K562 (cell line): ENCODE data around the gene CISD2. TPM values are rescaled to one million over a fixed set of nuclear protein-coding genes. Genes with fewer than 3 reads are reported as not detected.
"Not testable (repeated sequence)": the region's sequence is repeated elsewhere in the genome, so short reads cannot be mapped to it uniquely, and the experiment has no call there.

Experiments
- ATAC-seq: fragments of 200-7000 bp; cut with Tn5 transposase; 3 replicates; pipeline ENCODE4 v1.9.1; 2020; ENCODE audit warnings: moderate library complexity
- BruUV-seq: library from RNA; stranded (reverse); fragments of 400-500 nt; replicated peaks from 2 replicates; lab custom pipeline; 2021; lab: Mats Ljungman, UMichigan
- CTCF ChIA-PET: fragments of 300-600 bp; formaldehyde crosslinking; extraction: SDS; loops from one replicate; lab custom pipeline; 2021; ENCODE audit warnings: low intra/inter-chr PET ratio; lab: Yijun Ruan, JAX
- POLR2A ChIA-PET: fragments of 300-600, 350-650 bp; sonication (Branson Sonifier 250); formaldehyde crosslinking; extraction: SDS; loops from one replicate; lab custom pipeline; 2021; ENCODE audit warnings: antibody characterized with exemption, inconsistent platforms; lab: Yijun Ruan, JAX
- DNase-seq, 4 experiments: peaks; one replicate each; pipeline versions ENCODE4 v3.0.0 to v3.0.0-alpha.2; 2011 to 2018; ENCODE audit warnings: low spot score in 3 of 4, mixed read lengths in 3 of 4; ENCODE audit errors: extremely low read depth in 1 of 4
- FAIRE-seq: peaks from 2 replicates; lab custom pipeline; 2011; peaks lifted over from hg19 to GRCh38; lab: Jason Lieb, UNC
- H2AFZ ChIP-seq: 2 replicates; pipeline ENCODE4 v1.6.0; 2011; ENCODE audit warnings: low read depth, low read length, control low read depth, inconsistent platforms
- H3K27ac ChIP-seq: fragments of 200-600 bp; 3 replicates; pipeline ENCODE4 v1.8.0; 2011; ENCODE audit warnings: low read depth, mild to moderate bottlenecking, control low read depth, inconsistent platforms, low read length, moderate library complexity, mixed read lengths; ENCODE audit errors: extremely low read depth
- H3K27me3 ChIP-seq, 2 experiments: fragments of 300-600 bp in 1 of 2; 2 replicates in 1 of 2; 3 replicates in 1 of 2; pipeline versions ENCODE4 v1.6.0 to v1.8.0; 2011; ENCODE audit warnings: inconsistent platforms in 2 of 2, low read length in 2 of 2, mild to moderate bottlenecking in 1 of 2, mixed read lengths in 1 of 2, moderate library complexity in 1 of 2; ENCODE audit not compliant: control insufficient read depth in 2 of 2, insufficient read depth in 2 of 2
- H3K36me3 ChIP-seq: fragments of 300-600 bp; 3 replicates; pipeline ENCODE4 v1.8.0; 2011; ENCODE audit warnings: mild to moderate bottlenecking, low read length, inconsistent platforms; ENCODE audit not compliant: control insufficient read depth, insufficient read depth
- H3K4me1 ChIP-seq, 2 experiments: fragments of 200-600 bp in 1 of 2; replicated peaks in 1 of 2; 2 replicates in 1 of 2; 3 replicates in 1 of 2; pipeline versions ENCODE4 v1.5.1 to v1.8.0; 2011; ENCODE audit warnings: inconsistent platforms in 2 of 2, low read length in 2 of 2, mild to moderate bottlenecking in 1 of 2, mixed read lengths in 1 of 2, moderate library complexity in 1 of 2; ENCODE audit not compliant: control insufficient read depth in 2 of 2, insufficient read depth in 2 of 2
- H3K4me2 ChIP-seq: 2 replicates; pipeline ENCODE4 v1.6.1; 2011; ENCODE audit warnings: low read length, control low read depth, inconsistent platforms, mixed read lengths; ENCODE audit not compliant: insufficient read depth
- H3K4me3 ChIP-seq: fragments of 200-600 bp; sonication (generic), shearing (Covaris generic); 2 replicates; pipeline ENCODE4 v1.5.1; 2016; ENCODE audit warnings: control low read depth, inconsistent platforms
- H3K79me2 ChIP-seq: fragments of 200-600 bp; 3 replicates; pipeline ENCODE4 v1.8.0; 2011; ENCODE audit warnings: low read length, inconsistent platforms; ENCODE audit not compliant: control insufficient read depth, insufficient read depth
- H3K9ac ChIP-seq, 2 experiments: 2 replicates each; pipeline versions ENCODE4 v1.6.0 to v1.6.1; 2011; ENCODE audit warnings: low read depth in 2 of 2, low read length in 2 of 2, control low read depth in 1 of 2, inconsistent platforms in 1 of 2, mild to moderate bottlenecking in 1 of 2, mixed read lengths in 1 of 2; ENCODE audit not compliant: insufficient read depth in 1 of 2
- H3K9me1 ChIP-seq: one replicate; pipeline ENCODE4 v1.6.0; 2011; ENCODE audit warnings: inconsistent platforms, mild to moderate bottlenecking, low read length, moderate library complexity; ENCODE audit not compliant: control insufficient read depth, insufficient read depth
- H3K9me3 ChIP-seq: replicated peaks from 2 replicates; pipeline ENCODE4 v1.5.1; 2011; ENCODE audit warnings: low read depth, low read length, inconsistent platforms; ENCODE audit not compliant: control insufficient read depth, insufficient read depth
- H4K20me1 ChIP-seq: replicated peaks from 2 replicates; pipeline ENCODE4 v1.6.1; 2011; ENCODE audit warnings: low read length, inconsistent platforms, mixed read lengths; ENCODE audit not compliant: control insufficient read depth, insufficient read depth
- EP300 ChIP-seq: IDR thresholded peaks from 2 replicates; pipeline ENCODE4 v1.6.1; 2012; ENCODE audit warnings: low read length, improper control_type of control experiment
- IFI16 ChIP-seq: fragments of 250-450 bp; sonication (Bioruptor Pico); IDR thresholded peaks from 2 replicates; pipeline ENCODE4 v2.1.2; 2022; ENCODE audit warnings: mild to moderate bottlenecking, inconsistent platforms
- MBD1 ChIP-seq: fragments of 250-450 bp; sonication (Bioruptor Pico); IDR thresholded peaks from 2 replicates; pipeline ENCODE4 v1.8.0; 2022; ENCODE audit warnings: inconsistent platforms
- MED1 ChIP-seq: sonication (generic); formaldehyde crosslinking; IDR thresholded peaks from 2 replicates; pipeline ENCODE4 v1.8.1; 2023; ENCODE audit warnings: missing genetic modification reagents, borderline replicate concordance
- MTA1 ChIP-seq: fragments of 450-650 bp; IDR thresholded peaks from 2 replicates; pipeline ENCODE4 v1.6.1; 2017; ENCODE audit warnings: borderline replicate concordance
- NFE2 ChIP-seq: IDR thresholded peaks from 2 replicates; pipeline ENCODE4 v1.6.1; 2014; ENCODE audit warnings: antibody characterized with exemption, low read depth
- NFXL1 ChIP-seq: fragments of 450-650 bp; formaldehyde crosslinking; IDR thresholded peaks from 2 replicates; pipeline ENCODE4 v1.4.0; 2021; ENCODE audit warnings: mild to moderate bottlenecking
- ZEB2 ChIP-seq: fragments of 450-650 bp; IDR thresholded peaks from 2 replicates; pipeline ENCODE4 v1.6.1; 2016
- ZNF274 ChIP-seq: IDR thresholded peaks from 2 replicates; pipeline ENCODE4 v1.6.1; 2011; ENCODE audit warnings: low read depth, mild to moderate bottlenecking, low read length, moderate library complexity, borderline replicate concordance
- ZNF41 ChIP-seq: fragments of 250-450 bp; sonication (Bioruptor Pico); conservative IDR thresholded peaks from 2 replicates; pipeline ENCODE4 v1.4.0; 2020; ENCODE audit warnings: mild to moderate bottlenecking
- ZNF551 ChIP-seq: fragments of 250-450 bp; sonication (Bioruptor Pico); IDR thresholded peaks from 2 replicates; pipeline ENCODE4 v1.5.0; 2021; ENCODE audit warnings: mild to moderate bottlenecking, moderate library complexity
- ZNF586 ChIP-seq: fragments of 450-650 bp; formaldehyde crosslinking; conservative IDR thresholded peaks from 2 replicates; pipeline ENCODE4 v1.4.0; 2020; ENCODE audit warnings: mild to moderate bottlenecking, moderate library complexity
- ZNF764 ChIP-seq: fragments of 250-450 bp; sonication (Bioruptor Pico); IDR thresholded peaks from 2 replicates; pipeline ENCODE4 v1.4.0; 2020; ENCODE audit warnings: low read depth, mild to moderate bottlenecking, moderate library complexity
- WGBS: fragments of 100-300 bp; shearing (Covaris generic); methylation state at CpG from one replicate; pipeline ENCODE4 v1.1.6; 2016; ENCODE audit warnings: low coverage, mixed read lengths; ENCODE audit not compliant: insufficient coverage; ENCODE audit errors: missing lambda C conversion rate; 5-methylcytosine and 5-hydroxymethylcytosine counted together
- in situ Hi-C: fragments of 300-500 bp; cut with MboI; formaldehyde crosslinking; loops from 4 replicates; pipeline ENCODE4 v1.15.0; 2018; ENCODE audit warnings: inconsistent platforms, mixed read lengths
- intact Hi-C: fragments of 100-400 bp; cut with micrococcal nuclease; formaldehyde crosslinking; loops from 2 replicates; pipeline ENCODE4 v1.14.2; 2022
- polyA plus RNA-seq, 8 experiments: library from polyadenylated mRNA; depleted of rRNA in 4 of 8; stranded (reverse) in 5 of 8; unstranded in 3 of 8; fragments of >200 nt; fragmentation: Nextera tagmentation in 2 of 8; fragmentation: Illumina TruSeq in 1 of 8; extraction: Ambion mirVana in 2 of 8; extraction: Trizol in 1 of 8; gene quantifications; 2 replicates each; pipeline versions ENCODE4 v1.2.1 to v1.2.3, GENCODE V29; 2011 to 2014; ENCODE audit warnings: inconsistent platforms in 1 of 8, missing spikeins in 1 of 8
- total RNA-seq, 7 experiments: library from RNA; depleted of rRNA in 6 of 7; stranded (reverse); fragments of >200 nt in 6 of 7; fragmentation: Illumina TruSeq in 2 of 7; extraction: Trizol in 2 of 7; gene quantifications; 2 replicates each; pipeline versions ENCODE4 v1.2.1 to v1.2.3, GENCODE V29; 2011 to 2021; ENCODE audit warnings: low replicate concordance in 1 of 7
- TF ChIP-seq, protein P1 (sequence below): fragments of 450-650 bp; formaldehyde crosslinking; conservative IDR thresholded peaks from 2 replicates; pipeline ENCODE4 v1.4.0; 2022; ENCODE audit warnings: mild to moderate bottlenecking, missing genetic modification characterization

Gene CISD2
- total and polyA plus RNA-seq, 9 of the 15 experiments (the other 6 are each of a cell fraction or from before 2014, with no cell fraction given), result 37.8 to 91.4 (median 59.8) TPM

DNA sequence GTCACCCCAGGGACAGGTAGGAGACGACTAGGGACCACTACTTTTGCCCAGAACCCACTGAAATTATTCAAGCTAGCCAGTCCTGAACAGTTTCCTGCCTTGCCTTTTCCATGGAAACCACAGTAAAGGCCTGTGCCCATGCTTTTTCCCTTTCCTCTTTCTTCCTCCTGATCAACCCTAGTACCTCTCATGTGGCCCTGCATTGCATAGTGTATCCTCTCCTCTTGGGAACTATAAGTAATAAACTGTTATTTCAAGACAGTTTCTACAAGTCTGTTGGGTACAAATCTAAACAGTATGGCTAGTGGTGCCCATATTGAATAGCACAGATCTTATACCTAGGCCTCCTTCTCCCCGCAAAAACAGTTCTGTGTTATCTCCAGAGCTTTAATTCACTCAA lies 14.5 kb downstream of the CISD2 start:
- Histone ChIP-seq H3K4me1 (peaks cover 0 to 12% of the 10 kb centered on the region in 2 experiments; a peak in 3 of 5 replicates), H4K20me1 (0 out of 2 replicates have a peak, but pooled peaks cover 4% of the 10 kb centered on the region), H3K9me3 (no peaks in the 10 kb centered on the region), H3K79me2 (peaks cover 42% of the 10 kb centered on the region), H3K27me3 (no peaks in the 10 kb centered on the region), H3K4me2 (no peak overlapping the region), H3K27ac (peak overlapping the region; percentile 31; the same call in 1 of the 3 replicates), H2AFZ (no peak overlapping the region), H3K4me3 (no peak overlapping the region), H3K36me3 (peaks cover 22% of the 10 kb centered on the region), H3K9ac (no peak overlapping the region), H3K9me1 (no peaks in the 10 kb centered on the region)
- intact Hi-C loops (no loop called here), in situ Hi-C loops (no loop called here)
- ChIA-PET POLR2A (interaction anchor here (0.8 to 1.3 kb wide), 3 partner anchors 11 to 74 kb away, joined by 3 to 5 read pairs (median 4); partner anchors contain the start of gene UBE2D3), CTCF (no interaction called here)
- no peak for TF ChIP-seq ZEB2
- TF ChIP-seq ZNF586 (CRISPR knock-in tag), result no peak
- no peak for TF ChIP-seq ZNF764 (CRISPR knock-in tag)
- no peak for TF ChIP-seq MTA1
- no peak for TF ChIP-seq NFXL1
- TF ChIP-seq NFE2, result no peak
- no peak for TF ChIP-seq ZNF551 (CRISPR knock-in tag)
- TF ChIP-seq MBD1 (CRISPR knock-in tag), result no peak
- no peak for TF ChIP-seq MED1
- TF ChIP-seq, protein P1, sequence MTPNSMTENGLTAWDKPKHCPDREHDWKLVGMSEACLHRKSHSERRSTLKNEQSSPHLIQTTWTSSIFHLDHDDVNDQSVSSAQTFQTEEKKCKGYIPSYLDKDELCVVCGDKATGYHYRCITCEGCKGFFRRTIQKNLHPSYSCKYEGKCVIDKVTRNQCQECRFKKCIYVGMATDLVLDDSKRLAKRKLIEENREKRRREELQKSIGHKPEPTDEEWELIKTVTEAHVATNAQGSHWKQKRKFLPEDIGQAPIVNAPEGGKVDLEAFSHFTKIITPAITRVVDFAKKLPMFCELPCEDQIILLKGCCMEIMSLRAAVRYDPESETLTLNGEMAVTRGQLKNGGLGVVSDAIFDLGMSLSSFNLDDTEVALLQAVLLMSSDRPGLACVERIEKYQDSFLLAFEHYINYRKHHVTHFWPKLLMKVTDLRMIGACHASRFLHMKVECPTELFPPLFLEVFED (CRISPR knock-in tag), result no peak
- no peak for TF ChIP-seq ZNF41 (CRISPR knock-in tag)
- no peak for TF ChIP-seq EP300
- TF ChIP-seq IFI16, result no peak
- TF ChIP-seq ZNF274, result no peak
- BruUV-seq, result no TSS peak
- ATAC-seq (peak; percentile 65), FAIRE-seq (no peak), DNase-seq (no peak)
- WGBS, result 64% methylated on average over 2 of the region's 2 CpGs

- H3K9ac ChIP-seq, H3K9me3 ChIP-seq, H3K27me3 ChIP-seq, intact Hi-C loops, POLR2A ChIA-PET, H3K4me2 ChIP-seq, H4K20me1 ChIP-seq, FAIRE-seq, H2AFZ ChIP-seq, H3K9me1 ChIP-seq, H3K4me1 ChIP-seq, BruUV-seq, CTCF ChIA-PET, in situ Hi-C loops, H3K27ac ChIP-seq, DNase-seq, H3K4me3 ChIP-seq, ATAC-seq: not testable (repeated sequence)
- H3K79me2 ChIP-seq, result peaks cover 11% of the 10 kb centered on the region
- peaks cover 19% of the 10 kb centered on the region for H3K36me3 ChIP-seq
- 84% methylated on average over 2 of the region's 2 CpGs for WGBS
These were observed 19.8 kb downstream of the CISD2 start for GRCh38 chr4:102888570-102888969.
